ENCODE data around the gene HAP1. TPM values are rescaled to one million over a fixed set of nuclear protein-coding genes. Genes with fewer than 3 reads are reported as not detected.

HAP1 gene
- total and polyA plus RNA-seq, 9 donors: 0.04 to 0.09 (median 0.05) TPM; not detected in 4

GRCh38 chr17:41762841-41763240 is 28.4 kb upstream of the HAP1 start:
- Histone ChIP-seq H3K4me1 (ENCODE audit: control insufficient read depth, insufficient read depth, low read length) (no peaks in the 10 kb centered on the region), H3K27ac (ENCODE audit: low read length) (no peak overlapping the region), H3K4me3 (ENCODE audit: low read length) (no peak overlapping the region), H3K9me3 (replicated peaks; ENCODE audit: control insufficient read depth, low read depth, low read length) (no peaks in the 10 kb centered on the region), H3K36me3 (ENCODE audit: control insufficient read depth, insufficient read depth, low read length) (peaks cover 64% of the 10 kb centered on the region), H3K27me3 (ENCODE audit: control insufficient read depth, insufficient read depth, low read length) (no peaks in the 10 kb centered on the region)
- no peak for DNase-seq
- WGBS (ENCODE audit: insufficient coverage): 96% methylated on average over 16 of the region's 16 CpGs

- no peak overlapping the region for H3K27ac ChIP-seq (ENCODE audit: low read length)
- no peaks in the 10 kb centered on the region for H3K27me3 ChIP-seq (ENCODE audit: control insufficient read depth, insufficient read depth, low read length)
- no peak for DNase-seq
- H3K36me3 ChIP-seq (ENCODE audit: control insufficient read depth, insufficient read depth, low read length): peaks cover 64% of the 10 kb centered on the region
- 92% methylated on average over 2 of the region's 6 CpGs for WGBS (ENCODE audit: insufficient coverage)
- H3K9me3 ChIP-seq (replicated peaks; ENCODE audit: control insufficient read depth, low read depth, low read length): no peaks in the 10 kb centered on the region
- H3K4me1 ChIP-seq (ENCODE audit: control insufficient read depth, insufficient read depth, low read length): no peaks in the 10 kb centered on the region
- no peak overlapping the region for H3K4me3 ChIP-seq (ENCODE audit: low read length)
Observed at GRCh38 chr17:41762391-41762790, 27.9 kb upstream of the HAP1 start.

- H3K27ac ChIP-seq (ENCODE audit: low read length): no peak overlapping the region
- no peaks in the 10 kb centered on the region for H3K9me3 ChIP-seq (replicated peaks; ENCODE audit: control insufficient read depth, low read depth, low read length)
- H3K4me1 ChIP-seq (ENCODE audit: control insufficient read depth, insufficient read depth, low read length): no peaks in the 10 kb centered on the region
- no peaks in the 10 kb centered on the region for H3K27me3 ChIP-seq (ENCODE audit: control insufficient read depth, insufficient read depth, low read length)
- H3K4me3 ChIP-seq (ENCODE audit: low read length): no peak overlapping the region
- WGBS (ENCODE audit: insufficient coverage): 74% methylated on average over 4 of the region's 6 CpGs
- peaks cover 62% of the 10 kb centered on the region for H3K36me3 ChIP-seq (ENCODE audit: control insufficient read depth, insufficient read depth, low read length)
- DNase-seq: no peak
Observed at GRCh38 chr17:41760878-41761277, 26.4 kb upstream of the HAP1 start.

- peaks cover 59% of the 10 kb centered on the region for H3K36me3 ChIP-seq (ENCODE audit: control insufficient read depth, insufficient read depth, low read length)
- WGBS (ENCODE audit: insufficient coverage): 86% methylated on average over 9 of the region's 9 CpGs
- H3K9me3 ChIP-seq (replicated peaks; ENCODE audit: control insufficient read depth, low read depth, low read length): no peaks in the 10 kb centered on the region
- no peaks in the 10 kb centered on the region for H3K4me1 ChIP-seq (ENCODE audit: control insufficient read depth, insufficient read depth, low read length)
- no peak overlapping the region for H3K27ac ChIP-seq (ENCODE audit: low read length)
- no peaks in the 10 kb centered on the region for H3K27me3 ChIP-seq (ENCODE audit: control insufficient read depth, insufficient read depth, low read length)
- DNase-seq: no peak
- H3K4me3 ChIP-seq (ENCODE audit: low read length): no peak overlapping the region
Observed at GRCh38 chr17:41758601-41759000, 24.2 kb upstream of the HAP1 start.

- peaks cover 36% of the 10 kb centered on the region for H3K36me3 ChIP-seq (ENCODE audit: control insufficient read depth, insufficient read depth, low read length)
- H3K4me1 ChIP-seq (ENCODE audit: control insufficient read depth, insufficient read depth, low read length): no peaks in the 10 kb centered on the region
- no peaks in the 10 kb centered on the region for H3K27me3 ChIP-seq (ENCODE audit: control insufficient read depth, insufficient read depth, low read length)
- H3K4me3 ChIP-seq (ENCODE audit: low read length): no peak overlapping the region
- no peak overlapping the region for H3K27ac ChIP-seq (ENCODE audit: low read length)
- no peak for DNase-seq
- H3K9me3 ChIP-seq (replicated peaks; ENCODE audit: control insufficient read depth, low read depth, low read length): no peaks in the 10 kb centered on the region
- WGBS (ENCODE audit: insufficient coverage): 72% methylated on average over 7 of the region's 12 CpGs
Observed at GRCh38 chr17:41754066-41754465, 19.6 kb upstream of the HAP1 start.

GRCh38 chr17:41751288-41751687 is 16.8 kb upstream of the HAP1 start:
- no peaks in the 10 kb centered on the region for H3K9me3 ChIP-seq (replicated peaks; ENCODE audit: control insufficient read depth, low read depth, low read length)
- H3K4me1 ChIP-seq (ENCODE audit: control insufficient read depth, insufficient read depth, low read length): no peaks in the 10 kb centered on the region
- H3K4me3 ChIP-seq (ENCODE audit: low read length): no peak overlapping the region
- peaks cover 18% of the 10 kb centered on the region for H3K36me3 ChIP-seq (ENCODE audit: control insufficient read depth, insufficient read depth, low read length)
- WGBS (ENCODE audit: insufficient coverage): 84% methylated on average over 3 of the region's 3 CpGs
- H3K27me3 ChIP-seq (ENCODE audit: control insufficient read depth, insufficient read depth, low read length): no peaks in the 10 kb centered on the region
- no peak for DNase-seq
- H3K27ac ChIP-seq (ENCODE audit: low read length): no peak overlapping the region

- peaks cover 16% of the 10 kb centered on the region for H3K36me3 ChIP-seq (ENCODE audit: control insufficient read depth, insufficient read depth, low read length)
- DNase-seq: no peak
- H3K27me3 ChIP-seq (ENCODE audit: control insufficient read depth, insufficient read depth, low read length): no peaks in the 10 kb centered on the region
- WGBS (ENCODE audit: insufficient coverage): 74% methylated on average over 3 of the region's 4 CpGs
- no peak overlapping the region for H3K4me3 ChIP-seq (ENCODE audit: low read length)
- H3K9me3 ChIP-seq (replicated peaks; ENCODE audit: control insufficient read depth, low read depth, low read length): no peaks in the 10 kb centered on the region
- H3K27ac ChIP-seq (ENCODE audit: low read length): no peak overlapping the region
- no peaks in the 10 kb centered on the region for H3K4me1 ChIP-seq (ENCODE audit: control insufficient read depth, insufficient read depth, low read length)
Observed at GRCh38 chr17:41750862-41751261, 16.4 kb upstream of the HAP1 start.

- no peaks in the 10 kb centered on the region for H3K36me3 ChIP-seq (ENCODE audit: control insufficient read depth, insufficient read depth, low read length)
- no peaks in the 10 kb centered on the region for H3K4me1 ChIP-seq (ENCODE audit: control insufficient read depth, insufficient read depth, low read length)
- no peak for DNase-seq
- H3K27ac ChIP-seq (ENCODE audit: low read length): no peak overlapping the region
- no peaks in the 10 kb centered on the region for H3K9me3 ChIP-seq (replicated peaks; ENCODE audit: control insufficient read depth, low read depth, low read length)
- no peak overlapping the region for H3K4me3 ChIP-seq (ENCODE audit: low read length)
- H3K27me3 ChIP-seq (ENCODE audit: control insufficient read depth, insufficient read depth, low read length): peaks cover 2% of the 10 kb centered on the region
- 65% methylated on average over 3 of the region's 6 CpGs for WGBS (ENCODE audit: insufficient coverage)
Observed at GRCh38 chr17:41748275-41748674, 13.8 kb upstream of the HAP1 start.

GRCh38 chr17:41741709-41742108 is 7.3 kb upstream of the HAP1 start:
- Histone ChIP-seq H3K27me3 (ENCODE audit: control insufficient read depth, insufficient read depth, low read length) (peaks cover 14% of the 10 kb centered on the region), H3K9me3 (replicated peaks; ENCODE audit: control insufficient read depth, low read depth, low read length) (no peaks in the 10 kb centered on the region), H3K27ac (ENCODE audit: low read length) (no peak overlapping the region), H3K4me3 (ENCODE audit: low read length) (no peak overlapping the region), H3K36me3 (ENCODE audit: control insufficient read depth, insufficient read depth, low read length) (no peaks in the 10 kb centered on the region), H3K4me1 (ENCODE audit: control insufficient read depth, insufficient read depth, low read length) (peaks cover 7% of the 10 kb centered on the region)
- 81% methylated on average over 6 of the region's 9 CpGs for WGBS (ENCODE audit: insufficient coverage)
- no peak for DNase-seq

- Histone ChIP-seq H3K36me3 (ENCODE audit: control insufficient read depth, insufficient read depth, low read length) (no peaks in the 10 kb centered on the region), H3K9me3 (replicated peaks; ENCODE audit: control insufficient read depth, low read depth, low read length) (no peaks in the 10 kb centered on the region), H3K27ac (ENCODE audit: low read length) (no peak overlapping the region), H3K4me3 (ENCODE audit: low read length) (no peak overlapping the region), H3K27me3 (ENCODE audit: control insufficient read depth, insufficient read depth, low read length) (peaks cover 26% of the 10 kb centered on the region), H3K4me1 (ENCODE audit: control insufficient read depth, insufficient read depth, low read length) (peaks cover 7% of the 10 kb centered on the region)
- no peak for DNase-seq
- no CpG with 5 or more reads among the region's 5 CpGs for WGBS (ENCODE audit: insufficient coverage)
Observed at GRCh38 chr17:41740506-41740905, 6.1 kb upstream of the HAP1 start.

- H3K36me3 ChIP-seq (ENCODE audit: control insufficient read depth, insufficient read depth, low read length): no peaks in the 10 kb centered on the region
- peaks cover 33% of the 10 kb centered on the region for H3K27me3 ChIP-seq (ENCODE audit: control insufficient read depth, insufficient read depth, low read length)
- no peaks in the 10 kb centered on the region for H3K9me3 ChIP-seq (replicated peaks; ENCODE audit: control insufficient read depth, low read depth, low read length)
- H3K4me3 ChIP-seq (ENCODE audit: low read length): no peak overlapping the region
- DNase-seq: no peak
- WGBS (ENCODE audit: insufficient coverage): 50% methylated on average over 4 of the region's 9 CpGs
- H3K4me1 ChIP-seq (ENCODE audit: control insufficient read depth, insufficient read depth, low read length): peaks cover 11% of the 10 kb centered on the region
- no peak overlapping the region for H3K27ac ChIP-seq (ENCODE audit: low read length)
Observed at GRCh38 chr17:41739661-41740352, 5.4 kb upstream of the HAP1 start.
